Progenitor cell of endocrine pancreas (in vitro differentiated cells): Measurements from ENCODE around the gene SLK. TPM values are rescaled to one million over a fixed set of nuclear protein-coding genes. Genes with fewer than 3 reads are reported as not detected.

Source experiments
- DNase-seq: peaks from one replicate; pipeline ENCODE4 v3.0.0; 2021; ENCODE audit warnings: low spot score; ENCODE audit not compliant: unreplicated experiment
- H3K27ac Mint-ChIP-seq: 2 replicates; pipeline ENCODE4 v1.8.0; 2021; ENCODE audit warnings: mild to moderate bottlenecking, moderate library complexity, mixed read lengths
- H3K27me3 Mint-ChIP-seq: 2 replicates; pipeline ENCODE4 v1.8.0; 2021; ENCODE audit warnings: mixed read lengths
- H3K36me3 Mint-ChIP-seq: 2 replicates; pipeline ENCODE4 v1.8.0; 2022; ENCODE audit warnings: mixed read lengths; ENCODE audit not compliant: insufficient read depth
- H3K4me1 Mint-ChIP-seq: 2 replicates; pipeline ENCODE4 v1.8.0; 2021; ENCODE audit warnings: low read depth, mixed read lengths
- H3K4me3 Mint-ChIP-seq: 2 replicates; pipeline ENCODE4 v1.8.0; 2021; ENCODE audit warnings: low read depth, mild to moderate bottlenecking, moderate library complexity, mixed read lengths
- H3K9me3 Mint-ChIP-seq: 2 replicates; pipeline ENCODE4 v1.8.0; 2021; ENCODE audit warnings: low read depth, mixed read lengths
- total RNA-seq: library from RNA; stranded (reverse); gene quantifications from 2 replicates; pipeline ENCODE4 v1.2.1, GENCODE V29; 2021
- TF ChIP-seq, protein P1 (sequence below): fragments of 200-600 bp; sonication (generic); IDR thresholded peaks from one replicate; pipeline ENCODE4 v1.5.0; 2021; ENCODE audit warnings: antibody characterized with exemption, mild to moderate bottlenecking; ENCODE audit not compliant: unreplicated experiment

SLK gene
- total RNA-seq, 1 donor from 2014 or later: 29.8 TPM

DNA sequence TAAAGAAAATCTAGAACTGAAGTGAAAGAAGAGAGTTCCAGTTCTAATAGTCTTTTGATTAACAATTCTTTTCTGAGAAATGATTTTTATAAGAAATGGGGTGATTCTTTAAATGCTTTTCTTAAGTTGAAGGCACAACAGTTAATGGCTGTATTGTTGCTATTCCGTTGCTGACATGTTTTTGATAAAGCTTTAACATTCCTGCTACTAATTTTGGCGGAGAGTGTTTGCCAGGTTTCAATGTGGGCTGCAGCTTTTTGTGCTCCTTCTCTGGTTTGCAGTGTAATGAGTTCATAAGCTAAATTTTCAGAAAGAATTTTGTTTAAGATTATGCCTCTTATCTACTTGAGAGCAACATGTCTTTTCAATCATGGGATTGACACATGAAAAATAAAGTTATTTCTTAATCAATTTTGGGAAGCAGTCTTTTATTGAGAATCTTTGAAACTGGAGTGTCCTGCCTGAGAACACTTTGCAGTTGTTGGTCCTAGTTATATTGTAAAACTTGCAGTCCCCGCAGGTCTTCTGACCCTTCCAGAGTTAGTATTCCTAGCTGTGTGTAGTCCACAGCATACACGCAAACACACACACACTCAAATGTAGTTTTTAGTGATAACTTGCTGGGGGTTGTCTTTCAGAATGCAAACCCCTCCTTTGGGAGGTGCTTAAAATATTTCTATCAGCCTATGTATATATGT lies 62.0 kb downstream of the SLK start:
- H3K27ac Mint-ChIP-seq: no peak overlapping the region
- TF ChIP-seq, protein P1, sequence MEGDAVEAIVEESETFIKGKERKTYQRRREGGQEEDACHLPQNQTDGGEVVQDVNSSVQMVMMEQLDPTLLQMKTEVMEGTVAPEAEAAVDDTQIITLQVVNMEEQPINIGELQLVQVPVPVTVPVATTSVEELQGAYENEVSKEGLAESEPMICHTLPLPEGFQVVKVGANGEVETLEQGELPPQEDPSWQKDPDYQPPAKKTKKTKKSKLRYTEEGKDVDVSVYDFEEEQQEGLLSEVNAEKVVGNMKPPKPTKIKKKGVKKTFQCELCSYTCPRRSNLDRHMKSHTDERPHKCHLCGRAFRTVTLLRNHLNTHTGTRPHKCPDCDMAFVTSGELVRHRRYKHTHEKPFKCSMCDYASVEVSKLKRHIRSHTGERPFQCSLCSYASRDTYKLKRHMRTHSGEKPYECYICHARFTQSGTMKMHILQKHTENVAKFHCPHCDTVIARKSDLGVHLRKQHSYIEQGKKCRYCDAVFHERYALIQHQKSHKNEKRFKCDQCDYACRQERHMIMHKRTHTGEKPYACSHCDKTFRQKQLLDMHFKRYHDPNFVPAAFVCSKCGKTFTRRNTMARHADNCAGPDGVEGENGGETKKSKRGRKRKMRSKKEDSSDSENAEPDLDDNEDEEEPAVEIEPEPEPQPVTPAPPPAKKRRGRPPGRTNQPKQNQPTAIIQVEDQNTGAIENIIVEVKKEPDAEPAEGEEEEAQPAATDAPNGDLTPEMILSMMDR: no peak
- no peak for DNase-seq
- H3K4me3 Mint-ChIP-seq: no peak overlapping the region
- no peaks in the 10 kb centered on the region for H3K27me3 Mint-ChIP-seq
- peaks cover 11% of the 10 kb centered on the region for H3K36me3 Mint-ChIP-seq
- H3K4me1 Mint-ChIP-seq: no peaks in the 10 kb centered on the region
- H3K9me3 Mint-ChIP-seq: no peaks in the 10 kb centered on the region

DNA sequence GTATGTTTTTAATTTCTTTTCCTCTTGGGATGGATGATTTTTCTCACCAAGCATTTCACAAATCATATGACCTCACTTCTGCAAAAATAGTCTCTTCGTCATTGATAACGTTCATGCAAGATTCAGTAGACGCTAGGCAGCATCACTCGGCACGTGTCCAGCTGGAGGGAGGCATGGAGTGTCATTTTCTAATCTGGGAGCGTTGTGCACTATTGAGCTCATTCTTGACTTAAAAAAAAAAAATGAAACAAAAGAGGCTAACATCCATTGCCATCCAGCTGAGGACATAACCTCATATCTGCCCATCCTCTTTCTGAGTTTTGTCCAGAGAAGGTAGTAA lies 62.6 kb downstream of the SLK start:
- H3K4me3 Mint-ChIP-seq: no peak overlapping the region
- no peak for DNase-seq
- TF ChIP-seq, protein P1: no peak
- H3K36me3 Mint-ChIP-seq: peaks cover 8% of the 10 kb centered on the region
- H3K27me3 Mint-ChIP-seq: no peaks in the 10 kb centered on the region
- H3K4me1 Mint-ChIP-seq: no peaks in the 10 kb centered on the region
- no peaks in the 10 kb centered on the region for H3K9me3 Mint-ChIP-seq
- H3K27ac Mint-ChIP-seq: no peak overlapping the region

DNA sequence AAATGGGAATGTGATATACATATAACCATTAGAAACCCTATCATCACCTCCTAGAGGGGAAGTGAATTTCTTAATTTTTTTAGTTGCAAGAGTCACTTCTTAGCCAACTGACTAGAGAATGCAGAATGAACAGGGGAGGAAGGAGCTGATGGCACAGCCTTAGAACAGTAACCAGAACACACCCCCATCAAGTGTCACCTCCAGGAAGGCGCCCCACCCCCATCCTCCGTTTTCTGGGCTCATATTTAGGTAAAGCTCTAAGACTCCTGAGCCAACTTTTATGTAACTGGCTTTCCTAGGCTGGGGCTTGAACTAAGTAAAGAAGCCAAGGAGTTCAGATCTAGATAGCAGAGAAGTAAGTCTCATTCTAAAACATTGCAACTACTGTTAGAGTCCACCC lies 64.7 kb downstream of the SLK start:
- Mint-ChIP-seq H3K9me3 (no peaks in the 10 kb centered on the region), H3K27me3 (no peaks in the 10 kb centered on the region), H3K4me1 (no peaks in the 10 kb centered on the region), H3K36me3 (peaks cover 7% of the 10 kb centered on the region), H3K27ac (no peak overlapping the region), H3K4me3 (no peak overlapping the region)
- TF ChIP-seq, protein P1: no peak
- DNase-seq: no peak

DNA sequence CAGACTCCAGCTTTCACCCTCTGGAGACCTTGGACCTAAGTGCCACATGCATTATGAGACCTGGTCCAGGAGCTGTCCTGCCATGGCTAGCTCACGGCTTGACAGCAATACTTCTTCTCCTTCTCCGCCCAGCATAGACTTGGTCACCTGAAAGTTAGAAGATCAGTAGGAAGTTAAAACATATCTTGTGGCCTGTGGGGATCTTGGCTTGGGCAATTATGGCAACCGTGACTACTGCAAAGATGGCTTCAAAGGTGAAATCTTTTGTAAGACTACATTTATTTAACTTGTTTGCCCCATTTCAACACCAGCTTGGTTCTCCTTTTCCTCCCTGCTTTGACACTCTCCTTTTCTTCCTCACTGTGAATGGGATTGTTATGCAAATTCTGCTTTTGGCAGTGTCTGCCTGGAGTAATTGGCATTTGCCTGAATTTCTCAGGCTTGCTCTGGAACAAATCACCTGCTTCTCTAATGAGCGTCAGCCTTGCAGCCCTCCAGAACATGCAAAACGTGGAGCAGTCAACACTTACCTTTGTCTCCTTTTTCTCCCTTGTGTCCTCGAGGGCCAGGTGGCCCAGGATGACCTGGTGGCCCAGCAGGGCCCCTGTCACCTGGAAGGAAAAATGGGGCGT lies 65.3 kb downstream of the SLK start:
- H3K27ac Mint-ChIP-seq: no peak overlapping the region
- H3K4me3 Mint-ChIP-seq: no peak overlapping the region
- no peaks in the 10 kb centered on the region for H3K9me3 Mint-ChIP-seq
- H3K27me3 Mint-ChIP-seq: no peaks in the 10 kb centered on the region
- TF ChIP-seq, protein P1: no peak
- DNase-seq: no peak
- H3K4me1 Mint-ChIP-seq: no peaks in the 10 kb centered on the region
- H3K36me3 Mint-ChIP-seq: peaks cover 7% of the 10 kb centered on the region

DNA sequence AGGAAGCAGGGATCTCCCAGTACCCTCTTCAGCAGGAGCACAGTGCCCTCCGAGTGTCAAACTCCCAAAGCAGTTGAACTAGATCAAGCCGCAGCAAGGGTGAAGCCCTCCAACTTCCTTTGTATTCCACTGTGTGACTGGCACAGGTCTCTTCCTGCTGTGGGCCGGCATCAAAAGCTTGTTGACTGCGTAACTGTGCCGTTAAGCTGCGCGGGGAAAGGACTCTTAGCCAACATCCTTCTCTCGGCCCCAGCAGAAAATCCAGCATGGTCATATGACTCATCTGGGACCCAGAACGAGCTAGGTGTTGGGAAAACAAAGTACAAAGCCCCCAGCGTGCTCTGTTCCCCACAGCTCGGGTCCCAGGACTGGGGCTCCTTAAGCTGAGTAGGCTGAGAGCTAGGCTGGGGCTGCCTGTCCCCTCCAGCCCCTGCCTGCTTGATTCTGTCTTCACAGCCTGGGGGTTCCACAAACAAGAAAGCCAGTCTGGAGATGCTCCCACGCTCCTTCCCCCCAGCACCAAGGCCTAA lies 66.5 kb downstream of the SLK start:
- Mint-ChIP-seq H3K27me3 (no peaks in the 10 kb centered on the region), H3K9me3 (no peaks in the 10 kb centered on the region), H3K4me3 (no peak overlapping the region), H3K36me3 (peaks cover 4% of the 10 kb centered on the region), H3K4me1 (no peaks in the 10 kb centered on the region), H3K27ac (peak overlapping the region; percentile 73)
- DNase-seq: no peak
- TF ChIP-seq, protein P1: no peak
